HG02870 (cell line): ENCODE data around the gene IDH2.
"Not testable (repeated sequence)": the region's sequence is repeated elsewhere in the genome, so short reads cannot be mapped to it uniquely, and the experiment has no call there.

ENCODE experiments used
- ATAC-seq: cut with Tn5 transposase; IDR thresholded peaks from one replicate; pipeline ENCODE4 v1.9.1; 2021; ENCODE audit warnings: mild to moderate bottlenecking, moderate library complexity; ENCODE audit not compliant: unreplicated experiment

The IDH2 gene

DNA sequence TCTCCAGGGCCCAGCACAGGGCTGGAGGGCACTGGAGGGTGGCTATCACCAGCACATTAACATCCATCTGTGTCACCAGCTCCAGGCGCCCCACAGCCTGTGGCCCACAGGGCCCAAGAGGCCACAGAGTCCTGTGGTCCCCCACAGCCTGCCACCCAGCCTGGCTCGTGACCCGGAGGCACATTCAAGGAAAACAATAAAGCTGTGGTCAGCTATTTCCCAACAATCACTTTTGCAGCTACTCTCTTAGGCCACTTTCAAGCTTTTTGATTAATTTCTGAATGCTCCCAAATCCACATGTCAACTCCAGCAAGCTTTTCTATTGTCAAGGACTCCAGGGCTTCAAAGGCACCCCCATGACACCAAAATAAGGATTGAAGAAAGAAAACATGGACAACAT, 16.7 kb downstream of the IDH2 start:
- ATAC-seq, result no peak

DNA sequence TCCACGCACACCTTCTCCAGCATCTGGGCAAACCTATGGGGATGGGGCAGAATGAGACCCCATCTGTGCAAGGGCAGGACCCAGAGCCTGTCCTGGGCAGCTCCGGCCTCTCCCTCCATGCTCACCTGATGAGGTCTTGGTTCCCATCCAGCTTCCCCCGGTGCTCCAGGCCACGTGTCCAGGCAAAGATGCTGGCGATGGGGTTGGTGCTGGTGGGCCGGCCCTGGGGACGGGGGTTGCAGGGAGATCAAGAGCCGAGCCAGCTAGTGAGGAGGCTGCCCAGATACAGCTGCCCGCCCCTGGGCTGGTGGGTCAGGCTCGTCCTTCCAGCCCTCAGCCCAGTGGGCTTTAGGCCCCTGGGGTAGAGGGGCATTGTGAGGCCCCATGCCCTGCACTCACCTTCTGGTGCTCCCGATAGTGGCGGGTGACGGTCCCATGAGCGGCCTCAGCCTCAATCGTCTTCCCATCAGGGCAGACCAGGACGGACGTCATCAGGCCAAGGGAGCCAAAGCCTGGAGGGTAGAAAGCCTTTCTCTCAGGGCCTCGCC, 17.3 kb downstream of the IDH2 start:
- ATAC-seq, result no peak

DNA sequence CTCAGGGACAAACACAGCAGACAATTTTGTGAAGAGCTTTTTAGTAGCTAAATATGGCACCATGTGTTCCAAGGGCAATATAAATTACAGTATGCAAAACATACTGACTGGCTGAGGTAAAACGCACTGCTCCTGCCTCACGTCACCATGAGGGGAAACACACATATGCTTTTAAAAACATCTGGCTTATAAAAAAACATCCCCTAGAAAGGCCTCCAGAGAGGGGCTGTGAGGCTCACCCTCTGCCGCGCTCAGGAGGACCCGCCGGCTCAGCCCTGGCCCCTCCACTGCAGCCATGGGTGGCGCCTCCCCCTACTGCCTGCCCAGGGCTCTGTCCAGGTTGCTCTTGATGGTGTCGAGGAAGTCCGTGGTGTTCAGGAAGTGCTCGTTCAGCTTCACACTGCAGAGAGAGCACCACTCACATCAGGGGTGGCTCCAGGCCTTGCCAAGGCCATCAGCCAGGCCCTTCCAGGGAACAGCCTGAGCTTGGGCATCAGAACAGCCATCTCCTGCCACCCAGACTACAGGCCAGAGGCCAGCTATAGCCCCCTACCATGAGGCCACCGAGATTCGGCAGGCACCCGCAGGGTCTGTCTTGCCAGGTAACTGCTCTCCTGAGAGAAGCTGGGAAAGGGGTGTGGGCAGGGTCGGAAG, 18.2 kb downstream of the IDH2 start:
- ATAC-seq, result no peak

GRCh38 chr15:90083419-90083818, 18.8 kb downstream of the IDH2 start:
- ATAC-seq, result no peak

GRCh38 chr15:90082140-90082715, 20.0 kb downstream of the IDH2 start:
- no peak for ATAC-seq

- ATAC-seq, result no peak
Observed at GRCh38 chr15:90080818-90081393, 21.4 kb downstream of the IDH2 start.

- no peak for ATAC-seq
Observed at GRCh38 chr15:90080458-90080755, 21.9 kb downstream of the IDH2 start.

DNA sequence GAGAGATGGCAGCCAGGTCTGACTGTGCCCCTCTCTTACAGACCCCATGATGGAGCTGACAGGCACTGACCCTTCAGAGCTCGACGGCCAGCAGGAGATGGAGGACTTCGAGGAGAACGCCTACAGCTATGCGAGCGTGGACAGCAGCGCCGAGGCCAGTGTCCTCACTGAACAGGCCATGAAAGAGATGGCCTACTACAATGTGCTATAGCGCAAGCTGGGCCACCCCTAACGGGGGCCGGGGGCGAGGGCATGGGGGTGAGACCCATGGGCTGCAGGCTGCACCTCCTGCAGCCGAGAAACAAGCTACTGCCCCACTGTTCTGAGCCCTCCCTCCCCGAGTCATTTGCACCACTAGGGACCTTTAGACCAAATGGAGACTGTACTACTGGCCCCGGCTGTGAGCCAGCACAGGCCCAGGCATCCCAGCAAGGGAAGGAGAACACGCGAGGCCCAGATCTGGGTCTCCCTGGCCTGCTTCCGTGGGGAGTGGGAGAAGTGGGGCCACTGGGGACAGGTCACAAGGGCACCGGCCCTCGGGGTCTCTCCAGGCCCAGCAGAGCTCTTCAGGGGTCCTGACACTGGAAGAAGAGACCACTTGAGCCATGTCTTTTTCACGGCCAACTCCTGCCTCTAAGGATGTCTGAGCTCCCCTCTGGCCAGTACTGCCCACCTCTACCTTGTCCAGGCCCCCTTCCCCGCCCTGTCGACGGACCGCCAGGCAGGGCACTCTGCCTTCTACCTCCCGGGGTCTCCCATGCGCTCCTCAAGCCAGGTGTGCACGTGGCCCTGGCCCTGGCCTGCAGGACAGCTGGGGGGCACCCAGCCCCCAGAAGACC, 22.4 kb downstream of the IDH2 start:
- no peak for ATAC-seq

GRCh38 chr15:90078965-90079364, 23.3 kb downstream of the IDH2 start:
- ATAC-seq, result no peak

DNA sequence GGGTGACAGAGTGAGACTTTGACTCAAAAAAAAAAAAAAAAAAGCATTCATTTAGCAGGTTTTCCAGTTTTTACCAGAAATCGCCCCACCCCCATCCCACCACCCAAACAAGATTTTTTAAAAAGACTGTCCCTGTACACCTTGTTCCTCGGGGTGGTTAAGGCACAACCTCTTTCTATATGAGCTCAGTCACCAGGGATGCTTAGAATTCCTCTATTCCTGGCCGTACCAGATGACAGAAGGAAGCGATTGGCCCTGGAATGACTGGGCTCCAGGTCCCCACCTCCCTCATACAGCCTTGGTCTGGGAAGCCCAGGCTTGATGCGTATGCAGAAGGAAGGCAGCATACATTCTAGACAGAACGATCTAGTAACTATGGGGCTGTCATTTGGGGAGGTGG, 25.6 kb downstream of the IDH2 start:
- ATAC-seq, result no peak

- no peak for ATAC-seq
Observed at GRCh38 chr15:90075420-90076289, 26.6 kb downstream of the IDH2 start.

DNA sequence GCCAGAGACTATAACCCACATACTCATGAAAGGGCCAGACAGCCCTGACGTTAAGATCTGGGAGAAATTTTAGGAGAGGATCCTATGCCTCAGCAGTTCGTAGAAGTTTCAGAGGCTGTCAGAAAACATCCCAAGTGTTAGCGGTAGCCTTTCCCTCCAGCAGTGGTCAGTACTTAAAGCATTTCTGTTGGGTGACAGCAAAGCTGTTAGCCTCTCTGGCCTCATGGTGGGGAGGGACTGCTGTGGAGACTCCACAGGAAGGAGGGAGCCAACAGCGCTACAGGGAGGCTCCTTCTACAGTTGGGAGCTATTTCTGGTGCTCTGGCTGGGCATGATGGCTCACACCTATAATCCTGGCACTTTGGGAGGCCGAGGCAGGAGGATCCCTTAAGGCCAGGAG, 27.4 kb downstream of the IDH2 start:
- no peak for ATAC-seq

GRCh38 chr15:90074023-90074422, 28.2 kb downstream of the IDH2 start:
- ATAC-seq, result no peak

DNA sequence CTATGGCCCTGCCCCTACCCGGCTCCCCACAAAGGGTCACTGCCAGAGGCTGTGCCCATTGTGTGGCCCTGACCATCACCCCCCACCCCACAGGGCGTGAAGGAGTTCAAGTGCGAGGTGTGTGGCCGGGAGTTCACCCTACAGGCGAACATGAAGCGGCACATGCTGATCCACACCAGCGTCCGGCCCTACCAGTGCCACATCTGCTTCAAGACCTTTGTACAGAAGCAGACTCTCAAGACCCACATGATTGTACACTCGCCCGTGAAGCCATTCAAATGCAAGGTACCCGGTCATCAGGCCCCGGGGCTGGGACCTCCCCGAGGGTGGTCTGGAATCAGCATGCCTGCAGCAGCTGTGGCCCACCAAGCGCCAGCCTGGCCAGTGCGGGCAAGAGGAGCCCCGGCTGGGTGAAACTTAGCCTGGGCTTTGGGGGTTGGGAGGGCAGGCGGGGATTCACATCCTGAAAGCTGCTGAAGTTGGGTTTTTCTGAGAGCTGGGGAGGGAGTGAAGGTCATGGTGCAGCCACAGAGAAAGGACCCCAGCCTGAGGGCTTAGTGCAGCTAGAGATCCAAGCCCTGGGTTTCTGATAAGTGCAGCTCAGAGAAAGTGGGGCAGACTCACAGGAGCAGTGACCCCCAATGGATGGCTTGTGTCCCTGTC, 29.2 kb downstream of the IDH2 start:
- ATAC-seq, result no peak

- no peak for ATAC-seq
Observed at GRCh38 chr15:90071220-90071807, 31.0 kb downstream of the IDH2 start.

GRCh38 chr15:90070623-90071022, 31.6 kb downstream of the IDH2 start:
- ATAC-seq, result not testable (repeated sequence)

DNA sequence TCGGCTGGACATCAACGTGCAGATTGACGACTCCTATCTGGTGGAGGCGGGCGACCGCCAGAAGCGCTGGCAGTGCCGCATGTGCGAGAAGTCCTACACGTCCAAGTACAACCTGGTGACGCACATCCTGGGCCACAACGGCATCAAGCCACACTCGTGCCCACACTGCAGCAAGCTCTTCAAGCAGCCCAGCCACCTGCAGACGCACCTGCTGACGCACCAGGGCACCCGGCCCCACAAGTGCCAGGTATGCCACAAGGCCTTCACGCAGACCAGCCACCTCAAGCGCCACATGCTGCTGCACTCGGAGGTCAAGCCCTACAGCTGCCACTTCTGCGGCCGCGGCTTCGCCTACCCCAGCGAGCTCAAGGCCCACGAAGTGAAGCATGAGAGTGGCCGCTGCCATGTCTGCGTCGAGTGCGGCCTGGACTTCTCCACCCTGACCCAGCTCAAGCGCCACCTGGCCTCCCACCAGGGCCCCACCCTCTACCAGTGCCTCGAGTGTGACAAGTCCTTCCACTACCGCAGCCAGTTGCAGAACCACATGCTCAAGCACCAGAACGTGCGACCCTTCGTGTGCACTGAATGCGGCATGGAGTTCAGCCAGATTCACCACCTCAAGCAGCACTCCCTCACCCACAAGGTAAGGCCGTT, 34.2 kb downstream of the IDH2 start:
- ATAC-seq, result no peak

DNA sequence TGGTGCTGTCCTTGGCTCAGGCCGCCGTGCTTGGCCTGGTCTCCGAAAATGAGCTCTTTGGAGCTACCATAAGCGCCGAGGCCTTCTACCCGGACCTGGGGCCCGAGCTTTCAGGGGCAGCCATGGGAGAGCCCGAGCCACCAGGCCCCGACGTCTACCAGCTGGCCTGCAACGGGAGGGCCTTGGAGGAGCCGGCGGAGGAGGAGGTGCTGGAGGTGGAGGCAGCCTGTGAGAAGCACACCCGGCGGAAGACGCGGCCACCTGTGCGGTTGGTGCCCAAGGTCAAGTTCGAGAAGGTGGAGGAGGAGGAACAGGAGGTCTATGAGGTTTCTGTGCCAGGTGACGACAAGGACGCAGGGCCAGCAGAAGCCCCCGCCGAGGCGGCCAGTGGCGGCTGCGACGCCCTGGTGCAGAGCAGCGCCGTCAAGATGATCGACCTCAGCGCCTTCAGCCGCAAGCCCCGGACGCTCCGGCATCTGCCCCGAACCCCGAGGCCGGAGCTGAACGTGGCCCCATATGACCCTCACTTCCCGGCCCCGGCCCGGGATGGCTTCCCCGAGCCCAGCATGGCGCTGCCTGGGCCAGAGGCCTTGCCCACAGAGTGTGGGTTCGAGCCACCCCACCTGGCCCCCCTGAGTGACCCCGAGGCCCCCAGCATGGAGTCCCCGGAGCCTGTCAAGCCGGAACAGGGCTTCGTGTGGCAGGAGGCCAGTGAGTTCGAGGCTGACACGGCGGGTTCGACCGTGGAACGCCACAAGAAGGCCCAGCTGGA, 34.9 kb downstream of the IDH2 start:
- ATAC-seq, result no peak

DNA sequence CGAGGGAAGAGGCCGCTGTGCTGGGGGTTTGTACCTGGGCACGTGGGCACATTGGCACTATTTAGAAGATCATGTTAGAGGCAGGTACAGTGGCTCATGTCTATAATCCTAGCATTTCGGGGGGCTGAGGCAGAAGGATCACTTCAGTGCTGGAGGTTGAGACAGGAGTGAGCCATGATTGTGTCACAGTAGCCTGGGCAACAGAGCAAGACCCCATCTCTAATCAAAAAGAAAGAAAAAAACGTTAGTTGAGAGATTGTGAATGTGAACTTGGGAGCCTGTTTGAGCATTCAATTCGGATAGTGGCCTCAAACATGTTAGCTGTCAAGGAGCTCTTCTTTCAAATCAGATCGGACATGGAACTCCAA, 36.6 kb downstream of the IDH2 start:
- no peak for ATAC-seq
